ENCODE results near the gene DAZL. TPM values are rescaled to one million over a fixed set of nuclear protein-coding genes. Genes with fewer than 3 reads are reported as not detected.
"Not testable (repeated sequence)": the region's sequence is repeated elsewhere in the genome, so short reads cannot be mapped to it uniquely, and the experiment has no call there.

DAZL gene
- total and polyA plus RNA-seq, 2 experiments from 2014 or later, result 0.04 TPM; not detected in 1

DNA sequence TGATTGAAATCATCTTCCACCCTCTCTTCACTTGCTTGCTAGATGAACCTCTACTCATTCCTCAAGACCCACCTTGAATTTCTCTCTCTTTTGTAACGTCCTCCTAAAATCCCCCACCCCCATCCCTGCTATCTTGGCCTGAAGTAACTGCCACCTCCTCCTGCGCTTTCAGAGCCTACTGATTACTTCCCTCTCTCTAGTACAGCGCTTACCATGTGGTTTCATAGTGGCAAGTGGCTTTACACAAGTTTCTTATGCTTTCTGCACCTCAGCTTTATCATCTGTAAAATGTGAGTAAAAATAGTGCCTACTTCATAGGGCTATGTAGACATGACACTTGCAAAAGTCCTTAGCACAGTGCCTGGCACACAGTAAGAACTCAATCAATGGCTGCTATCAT lies 28.7 kb upstream of the DAZL start:
- TF ChIP-seq, protein P1, sequence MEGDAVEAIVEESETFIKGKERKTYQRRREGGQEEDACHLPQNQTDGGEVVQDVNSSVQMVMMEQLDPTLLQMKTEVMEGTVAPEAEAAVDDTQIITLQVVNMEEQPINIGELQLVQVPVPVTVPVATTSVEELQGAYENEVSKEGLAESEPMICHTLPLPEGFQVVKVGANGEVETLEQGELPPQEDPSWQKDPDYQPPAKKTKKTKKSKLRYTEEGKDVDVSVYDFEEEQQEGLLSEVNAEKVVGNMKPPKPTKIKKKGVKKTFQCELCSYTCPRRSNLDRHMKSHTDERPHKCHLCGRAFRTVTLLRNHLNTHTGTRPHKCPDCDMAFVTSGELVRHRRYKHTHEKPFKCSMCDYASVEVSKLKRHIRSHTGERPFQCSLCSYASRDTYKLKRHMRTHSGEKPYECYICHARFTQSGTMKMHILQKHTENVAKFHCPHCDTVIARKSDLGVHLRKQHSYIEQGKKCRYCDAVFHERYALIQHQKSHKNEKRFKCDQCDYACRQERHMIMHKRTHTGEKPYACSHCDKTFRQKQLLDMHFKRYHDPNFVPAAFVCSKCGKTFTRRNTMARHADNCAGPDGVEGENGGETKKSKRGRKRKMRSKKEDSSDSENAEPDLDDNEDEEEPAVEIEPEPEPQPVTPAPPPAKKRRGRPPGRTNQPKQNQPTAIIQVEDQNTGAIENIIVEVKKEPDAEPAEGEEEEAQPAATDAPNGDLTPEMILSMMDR (IDR thresholded peaks at IDR 0.05; ENCODE audit: low read depth, low read length), result no peak
- H3K4me1 ChIP-seq (ENCODE audit: low read depth), result no peaks in the 10 kb centered on the region

DNA sequence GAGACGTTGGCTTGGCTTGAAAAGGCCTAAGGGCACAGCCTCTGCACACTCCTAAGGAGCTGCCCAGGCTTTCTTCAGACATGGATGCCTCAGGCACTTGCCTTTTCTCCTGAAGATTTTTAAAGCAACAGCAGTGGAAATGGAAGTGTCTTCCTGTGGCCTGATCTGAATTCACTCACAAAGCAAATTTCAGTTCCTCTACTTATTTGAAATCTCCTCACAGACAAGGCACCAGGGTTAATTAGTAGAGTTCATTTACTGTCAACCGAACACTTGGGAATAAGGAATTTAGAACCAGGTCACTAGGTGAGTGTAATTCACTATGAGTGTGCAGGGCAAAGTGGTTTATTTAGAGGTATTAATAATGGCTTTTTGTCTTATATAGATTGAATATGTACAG lies 27.2 kb upstream of the DAZL start:
- Histone ChIP-seq H3K27me3 (no peaks in the 10 kb centered on the region), H3K9me3 (ENCODE audit: low read depth) (no peaks in the 10 kb centered on the region), H3K4me1 (ENCODE audit: low read depth) (no peaks in the 10 kb centered on the region), H3K4me3 (no peak overlapping the region), H3K36me3 (no peaks in the 10 kb centered on the region), H3K27ac (no peak overlapping the region)
- no peak for DNase-seq (ENCODE audit: low read depth in 1 of 2, low spot score in 1 of 2)
- TF ChIP-seq, protein P1 (IDR thresholded peaks at IDR 0.05; ENCODE audit: low read depth, low read length), result no peak

More for the DNA sequence above, 28.7 kb upstream of the DAZL start:
- Histone ChIP-seq H3K36me3 (no peaks in the 10 kb centered on the region), H3K27me3 (no peaks in the 10 kb centered on the region), H3K9me3 (ENCODE audit: low read depth) (no peaks in the 10 kb centered on the region), H3K27ac (no peak overlapping the region), H3K4me3 (no peak overlapping the region)
- no peak for DNase-seq (ENCODE audit: low read depth in 1 of 2, low spot score in 1 of 2)

DNA sequence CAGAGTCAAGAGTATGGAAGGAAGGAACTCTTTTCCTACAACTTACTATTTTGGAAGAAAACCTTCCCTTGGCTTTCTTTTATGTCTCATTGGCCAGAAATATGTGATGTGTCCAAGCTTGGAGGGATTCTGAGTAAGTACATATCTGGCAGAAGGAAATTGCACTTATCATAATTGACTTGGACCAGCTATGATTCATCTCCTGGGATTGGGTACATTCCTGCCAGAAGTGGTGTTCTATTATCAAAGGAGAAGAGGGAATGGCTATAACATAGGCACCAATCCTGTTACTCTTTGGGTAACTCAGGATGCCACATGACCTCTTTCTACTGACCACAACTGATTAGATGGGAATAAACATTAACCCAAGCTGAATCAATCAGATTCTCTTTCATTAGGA lies 13.5 kb upstream of the DAZL start:
- H3K36me3 ChIP-seq, result no peaks in the 10 kb centered on the region
- H3K4me1 ChIP-seq (ENCODE audit: low read depth), result no peaks in the 10 kb centered on the region
- peak in 1 of 2 donors; percentile 72 for DNase-seq (ENCODE audit: low read depth in 1 of 2, low spot score in 1 of 2)
- no peak overlapping the region for H3K4me3 ChIP-seq
- no peaks in the 10 kb centered on the region for H3K27me3 ChIP-seq
- H3K9me3 ChIP-seq (ENCODE audit: low read depth), result no peaks in the 10 kb centered on the region
- TF ChIP-seq, protein P1 (IDR thresholded peaks at IDR 0.05; ENCODE audit: low read depth, low read length), result no peak
- H3K27ac ChIP-seq, result no peak overlapping the region

- DNase-seq (ENCODE audit: low read depth in 1 of 2, low spot score in 1 of 2); H3K27me3 ChIP-seq; H3K36me3 ChIP-seq; H3K4me1 ChIP-seq (ENCODE audit: low read depth); H3K4me3 ChIP-seq; H3K27ac ChIP-seq; H3K9me3 ChIP-seq (ENCODE audit: low read depth): not testable (repeated sequence)
These were observed 11.9 kb upstream of the DAZL start for GRCh38 chr3:16617155-16617554.

- Histone ChIP-seq H3K27ac (no peak overlapping the region), H3K9me3 (ENCODE audit: low read depth) (no peaks in the 10 kb centered on the region), H3K4me3 (no peak overlapping the region), H3K27me3 (no peaks in the 10 kb centered on the region), H3K4me1 (ENCODE audit: low read depth) (no peaks in the 10 kb centered on the region), H3K36me3 (no peaks in the 10 kb centered on the region)
- no peak for DNase-seq (ENCODE audit: low read depth in 1 of 2, low spot score in 1 of 2)
- TF ChIP-seq, protein P1 (IDR thresholded peaks at IDR 0.05; ENCODE audit: low read depth, low read length), result no peak
These were observed 10.9 kb upstream of the DAZL start for GRCh38 chr3:16616083-16616482.

DNA sequence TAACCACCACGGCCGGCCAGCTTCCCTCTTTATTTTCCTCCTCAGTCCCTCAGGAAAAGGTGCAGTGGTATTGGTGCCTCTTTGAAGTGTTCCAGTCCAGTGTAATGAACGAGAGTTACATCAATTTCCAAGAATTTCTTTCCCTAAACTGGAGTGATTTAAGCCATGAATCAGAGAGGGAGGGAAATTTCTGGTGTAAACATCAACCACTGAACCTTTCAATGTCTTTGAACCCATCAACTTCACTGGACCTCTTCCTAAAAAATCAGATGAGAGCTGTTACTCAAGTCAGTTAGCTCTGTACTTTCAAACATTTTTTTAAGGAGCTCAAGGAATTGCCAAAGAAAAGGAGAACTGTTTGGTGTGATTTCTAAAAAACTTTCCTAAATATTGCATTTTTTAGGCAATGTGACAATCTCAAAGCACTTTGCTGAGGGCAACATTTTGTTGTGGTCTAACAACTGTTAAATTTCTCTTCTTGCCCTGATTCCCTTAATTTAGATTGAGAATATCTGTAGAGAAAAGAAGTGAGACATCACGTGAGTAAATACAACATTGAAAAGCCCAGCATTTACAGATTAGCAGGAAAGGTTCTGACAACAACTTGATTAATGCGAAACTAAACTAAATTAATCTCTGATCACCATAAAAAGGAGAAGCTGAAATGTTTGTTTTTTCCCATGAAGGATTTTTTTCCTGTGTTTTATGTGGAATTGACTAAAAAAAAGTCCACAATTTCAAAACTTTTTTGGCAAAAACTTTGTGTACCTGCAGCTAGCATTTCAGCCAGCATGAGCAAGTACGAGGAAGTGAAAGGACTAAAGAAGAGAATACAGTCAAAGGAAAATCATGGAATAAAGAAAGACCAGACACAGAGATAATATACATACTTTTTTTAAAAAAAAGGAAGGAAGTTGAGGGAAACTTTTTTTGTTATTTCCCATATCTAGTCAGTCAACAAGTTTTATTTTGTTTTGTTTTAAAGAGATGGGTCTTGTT lies 9.1 kb upstream of the DAZL start:
- H3K27me3 ChIP-seq, result no peaks in the 10 kb centered on the region
- H3K36me3 ChIP-seq, result no peaks in the 10 kb centered on the region
- no peaks in the 10 kb centered on the region for H3K9me3 ChIP-seq (ENCODE audit: low read depth)
- H3K4me3 ChIP-seq, result no peak overlapping the region
- H3K27ac ChIP-seq, result no peak overlapping the region
- DNase-seq (ENCODE audit: low read depth in 1 of 2, low spot score in 1 of 2), result no peak
- H3K4me1 ChIP-seq (ENCODE audit: low read depth), result no peaks in the 10 kb centered on the region
- TF ChIP-seq, protein P1 (IDR thresholded peaks at IDR 0.05; ENCODE audit: low read depth, low read length), result no peak

All from cardiac muscle cell (in vitro differentiated cells and primary cell).